ENCODE data around the gene ZFP64. TPM values are rescaled to one million over a fixed set of nuclear protein-coding genes. Genes with fewer than 3 reads are reported as not detected.
A peak's percentile ranks its signal among the peaks of the same experiment; 100 is the strongest.

Gene ZFP64
- total RNA-seq, 3 donors from 2014 or later (not counting 1 experiment from before 2014, with no cell fraction given), result 11.7 to 14.8 (median 13.9) TPM

DNA sequence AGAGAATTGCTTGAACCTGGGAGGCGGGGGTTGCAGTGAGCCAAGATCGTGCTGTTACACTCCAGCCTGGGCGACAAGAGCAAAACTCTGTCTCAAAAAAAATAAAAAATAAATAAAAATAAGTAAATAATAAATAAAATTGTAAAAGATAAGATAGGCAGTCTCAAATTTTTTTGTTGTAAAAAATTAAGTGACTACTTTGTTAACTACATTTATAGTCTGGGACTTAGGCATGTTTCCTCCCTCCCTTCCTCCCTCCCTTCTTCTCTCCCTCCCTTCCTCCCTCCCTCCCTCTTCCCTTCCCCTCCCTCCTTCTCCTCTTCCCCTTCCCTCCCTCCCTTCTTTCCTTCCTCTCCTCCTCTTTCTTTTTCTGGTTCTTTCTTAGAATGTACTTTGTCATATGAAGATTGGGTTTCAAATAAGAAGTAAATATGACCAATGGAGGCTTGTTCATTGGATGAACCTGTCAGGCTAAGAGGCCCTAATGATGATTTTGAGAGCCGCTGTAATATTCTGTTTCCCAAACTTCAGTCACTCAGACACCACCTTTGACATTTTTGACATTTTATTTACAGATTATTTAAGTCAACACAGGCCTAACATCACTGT lies 24.2 kb downstream of the ZFP64 start:
- Histone ChIP-seq H3K4me1 (ENCODE audit: control insufficient read depth, insufficient read depth, low read length) (no peaks in the 10 kb centered on the region), H3K4me3 (ENCODE audit: low read length) (no peak overlapping the region), H3K9me3 (ENCODE audit: control insufficient read depth, insufficient read depth, low read length) (peaks cover 5% of the 10 kb centered on the region), H3K36me3 (ENCODE audit: control insufficient read depth, insufficient read depth, low read length) (peaks cover 20% of the 10 kb centered on the region), H3K27me3 (ENCODE audit: control insufficient read depth, insufficient read depth, low read length) (no peaks in the 10 kb centered on the region), H3K27ac (ENCODE audit: low read length) (no peak overlapping the region)
- TF ChIP-seq, protein P1, sequence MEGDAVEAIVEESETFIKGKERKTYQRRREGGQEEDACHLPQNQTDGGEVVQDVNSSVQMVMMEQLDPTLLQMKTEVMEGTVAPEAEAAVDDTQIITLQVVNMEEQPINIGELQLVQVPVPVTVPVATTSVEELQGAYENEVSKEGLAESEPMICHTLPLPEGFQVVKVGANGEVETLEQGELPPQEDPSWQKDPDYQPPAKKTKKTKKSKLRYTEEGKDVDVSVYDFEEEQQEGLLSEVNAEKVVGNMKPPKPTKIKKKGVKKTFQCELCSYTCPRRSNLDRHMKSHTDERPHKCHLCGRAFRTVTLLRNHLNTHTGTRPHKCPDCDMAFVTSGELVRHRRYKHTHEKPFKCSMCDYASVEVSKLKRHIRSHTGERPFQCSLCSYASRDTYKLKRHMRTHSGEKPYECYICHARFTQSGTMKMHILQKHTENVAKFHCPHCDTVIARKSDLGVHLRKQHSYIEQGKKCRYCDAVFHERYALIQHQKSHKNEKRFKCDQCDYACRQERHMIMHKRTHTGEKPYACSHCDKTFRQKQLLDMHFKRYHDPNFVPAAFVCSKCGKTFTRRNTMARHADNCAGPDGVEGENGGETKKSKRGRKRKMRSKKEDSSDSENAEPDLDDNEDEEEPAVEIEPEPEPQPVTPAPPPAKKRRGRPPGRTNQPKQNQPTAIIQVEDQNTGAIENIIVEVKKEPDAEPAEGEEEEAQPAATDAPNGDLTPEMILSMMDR (IDR thresholded peaks at IDR 0.05), result no peak
- ATAC-seq (no peak), DNase-seq (no peak)
- Mint-ChIP-seq H3K9me3 (no peaks in the 10 kb centered on the region), H3K4me1 (peaks cover 17 to 19% of the 10 kb centered on the region in 2 donors), H3K27me3 (ENCODE audit: low read depth in 2 of 2) (no peaks in the 10 kb centered on the region), H3K4me3 (no peak overlapping the region), H3K27ac (no peak overlapping the region), H3K36me3 (peaks cover 27% of the 10 kb centered on the region)
- intact Hi-C loops (cut with micrococcal nuclease), result no loop called here
- 100% methylated on average over 2 of the region's 4 CpGs for WGBS (ENCODE audit: insufficient coverage)

DNA sequence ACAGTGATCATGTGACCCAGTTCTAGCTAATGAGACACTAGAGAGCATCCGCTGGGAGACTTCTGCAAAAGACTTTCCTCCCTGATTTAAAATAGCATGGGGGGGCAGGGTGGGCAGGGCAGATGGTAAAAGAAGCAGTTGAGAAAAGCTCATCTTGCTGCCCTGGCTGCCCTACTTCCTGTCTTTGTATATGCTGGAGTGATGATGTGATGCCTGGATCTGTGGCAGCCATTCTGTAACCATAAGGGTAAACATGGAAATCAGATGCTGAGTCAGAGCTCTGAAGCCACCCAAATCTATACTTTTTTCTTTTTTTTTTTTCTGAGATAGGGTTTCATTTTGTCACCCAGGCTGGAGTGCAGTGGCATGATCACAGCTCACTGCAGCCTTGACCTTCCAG lies 25.4 kb downstream of the ZFP64 start:
- Histone ChIP-seq H3K27me3 (ENCODE audit: control insufficient read depth, insufficient read depth, low read length) (no peaks in the 10 kb centered on the region), H3K36me3 (ENCODE audit: control insufficient read depth, insufficient read depth, low read length) (peaks cover 22% of the 10 kb centered on the region)
- peaks cover 33% of the 10 kb centered on the region for H3K36me3 Mint-ChIP-seq

DNA sequence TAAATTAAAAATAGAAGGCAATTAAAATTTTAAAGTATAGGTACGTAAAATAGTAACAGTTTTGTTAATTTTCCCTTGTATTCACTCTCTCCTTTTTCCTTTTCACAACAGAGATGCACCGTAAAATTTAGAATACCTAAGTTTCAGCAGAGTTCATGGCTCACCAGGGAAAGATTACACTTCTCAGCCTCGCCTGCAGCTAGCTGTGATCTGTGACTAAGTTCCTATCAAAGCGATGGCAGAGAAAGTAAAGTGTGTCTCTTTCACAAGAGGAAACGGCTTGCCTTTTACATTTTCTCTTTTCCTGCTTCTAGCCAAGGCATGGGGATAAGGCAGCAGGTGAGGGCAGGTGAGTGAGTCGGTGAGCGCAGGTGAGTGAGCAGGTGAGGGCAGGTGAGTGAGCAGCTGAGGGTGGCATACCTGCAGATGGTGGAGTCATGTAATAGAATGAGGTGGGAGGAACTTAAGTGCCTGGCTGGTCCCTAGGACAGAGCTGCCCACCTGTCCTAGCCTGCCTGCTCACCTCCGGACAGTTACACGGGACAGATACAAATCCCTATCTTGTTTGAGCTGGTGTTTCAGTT lies 30.9 kb downstream of the ZFP64 start:
- Histone ChIP-seq H3K36me3 (ENCODE audit: control insufficient read depth, insufficient read depth, low read length) (peaks cover 44% of the 10 kb centered on the region), H3K4me3 (ENCODE audit: low read length) (no peak overlapping the region), H3K9me3 (ENCODE audit: control insufficient read depth, insufficient read depth, low read length) (no peaks in the 10 kb centered on the region), H3K27ac (ENCODE audit: low read length) (no peak overlapping the region), H3K27me3 (ENCODE audit: control insufficient read depth, insufficient read depth, low read length) (no peaks in the 10 kb centered on the region), H3K4me1 (ENCODE audit: control insufficient read depth, insufficient read depth, low read length) (peaks cover 4% of the 10 kb centered on the region)
- Mint-ChIP-seq H3K27ac (peak overlapping the region; percentile 50 to 66), H3K4me1 (peaks cover 14% of the 10 kb centered on the region in 2 donors), H3K4me3 (no peak overlapping the region), H3K9me3 (no peaks in the 10 kb centered on the region), H3K36me3 (peaks cover 34% of the 10 kb centered on the region), H3K27me3 (ENCODE audit: low read depth in 2 of 2) (no peaks in the 10 kb centered on the region)
- DNase-seq (no peak), ATAC-seq (peak in 1 of 3 donors; percentile 35)
- TF ChIP-seq, protein P1 (IDR thresholded peaks at IDR 0.05), result no peak
- 86% methylated on average over 7 of the region's 9 CpGs for WGBS (ENCODE audit: insufficient coverage)
- intact Hi-C loops (cut with micrococcal nuclease), result no loop called here

More for the DNA sequence above, 25.4 kb downstream of the ZFP64 start:
- no peak for DNase-seq
- no peak overlapping the region for H3K4me3 Mint-ChIP-seq
- TF ChIP-seq, protein P1 (IDR thresholded peaks at IDR 0.05), result no peak
- Histone ChIP-seq H3K4me3 (ENCODE audit: low read length) (no peak overlapping the region), H3K27ac (ENCODE audit: low read length) (no peak overlapping the region), H3K4me1 (ENCODE audit: control insufficient read depth, insufficient read depth, low read length) (no peaks in the 10 kb centered on the region), H3K9me3 (ENCODE audit: control insufficient read depth, insufficient read depth, low read length) (peaks cover 5% of the 10 kb centered on the region)
- no peak for ATAC-seq
- H3K27ac Mint-ChIP-seq, result no peak overlapping the region
- H3K4me1 Mint-ChIP-seq, result peaks cover 17 to 18% of the 10 kb centered on the region in 2 donors
- intact Hi-C loops (cut with micrococcal nuclease), result no loop called here
- no CpG with 5 or more reads among the region's 1 CpG for WGBS (ENCODE audit: insufficient coverage)
- no peaks in the 10 kb centered on the region for H3K9me3 Mint-ChIP-seq
- H3K27me3 Mint-ChIP-seq (ENCODE audit: low read depth in 2 of 2), result no peaks in the 10 kb centered on the region
